Measurements from ENCODE around the gene SUMF2.
A peak's percentile ranks its signal among the peaks of the same experiment; 100 is the strongest.
"Not testable (repeated sequence)": the region's sequence is repeated elsewhere in the genome, so short reads cannot be mapped to it uniquely, and the experiment has no call there.

The SUMF2 gene

DNA sequence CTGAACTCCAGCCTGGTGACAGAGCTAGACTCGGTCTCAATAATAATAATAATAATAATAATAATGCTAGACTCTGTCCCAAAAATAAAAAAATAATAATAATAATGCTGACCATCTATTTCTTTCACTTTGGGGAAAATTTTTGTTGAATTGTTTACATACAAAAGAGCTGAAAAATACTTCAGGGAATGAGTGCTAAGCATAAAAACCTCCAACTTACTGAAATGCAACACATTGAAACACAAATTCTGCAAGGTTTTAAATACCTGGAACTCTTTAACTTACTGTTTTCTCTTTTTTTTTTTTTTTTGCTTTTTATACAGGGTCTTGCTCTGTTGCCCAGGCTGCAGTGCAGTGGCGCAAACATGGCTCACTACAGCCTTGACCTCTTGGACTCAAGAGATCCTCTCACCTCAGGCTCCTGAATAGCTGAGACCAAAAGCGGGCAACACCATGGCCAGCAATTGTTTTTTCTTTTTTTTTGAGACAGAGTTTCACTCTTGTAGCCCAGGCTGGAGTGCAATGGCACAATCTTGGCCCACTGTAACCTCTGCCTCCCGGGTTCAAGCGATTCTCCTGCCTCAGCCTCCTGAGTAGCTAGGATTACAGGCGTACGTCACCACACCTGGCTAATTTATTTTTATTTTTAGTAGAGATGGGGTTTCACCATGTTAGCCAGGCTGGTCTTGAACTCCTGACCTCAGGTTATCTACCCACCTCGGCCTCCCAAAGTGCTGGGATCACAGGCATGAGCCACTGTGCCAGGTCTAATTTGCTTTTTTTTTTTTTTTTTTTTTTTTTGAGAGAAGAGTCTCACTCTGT is 34.3 kb downstream of the SUMF2 start:
- not testable (repeated sequence) for H4K91ac ChIP-seq (ENCODE audit: low read length); H4K8ac ChIP-seq (ENCODE audit: low read length); H3K9me3 ChIP-seq (ENCODE audit: control insufficient read depth, low read length); H3K79me1 ChIP-seq (replicated peaks; ENCODE audit: low read length, poor library complexity, severe bottlenecking); H3K4me2 ChIP-seq (ENCODE audit: low read length, poor library complexity, severe bottlenecking); H3K18ac ChIP-seq (ENCODE audit: low read depth in 1 of 2, low read length in 2 of 2); H3K27me3 ChIP-seq (ENCODE audit: control insufficient read depth in 1 of 2, insufficient read depth in 1 of 2, low read length in 2 of 2); H2BK15ac ChIP-seq (ENCODE audit: low read depth, poor library complexity, severe bottlenecking); DNase-seq; H3K14ac ChIP-seq (ENCODE audit: low read length in 2 of 2); H2AFZ ChIP-seq (ENCODE audit: low read depth, low read length); H2BK5ac ChIP-seq (ENCODE audit: low read depth, low read length, poor library complexity, severe bottlenecking); H2BK12ac ChIP-seq (ENCODE audit: low read length in 2 of 2); H3K4me1 ChIP-seq (ENCODE audit: control insufficient read depth, insufficient read depth, low read depth, low read length); H3K23ac ChIP-seq (ENCODE audit: low read length in 2 of 2); H3K27ac ChIP-seq (ENCODE audit: low read length, poor library complexity, severe bottlenecking); H2AK5ac ChIP-seq (ENCODE audit: low read length, severe bottlenecking); H3K4ac ChIP-seq (ENCODE audit: low read depth in 1 of 2, low read length in 2 of 2); H2BK120ac ChIP-seq (ENCODE audit: low read depth, low read length); H3K4me3 ChIP-seq (ENCODE audit: insufficient read depth in 1 of 2, low read depth in 1 of 2, low read length in 2 of 2)
- Histone ChIP-seq H3K36me3 (ENCODE audit: control insufficient read depth in 1 of 2, insufficient read depth in 2 of 2, low read depth in 1 of 2, low read length in 2 of 2) (peaks cover 10 to 43% of the 10 kb centered on the region in 2 experiments), H3K9ac (ENCODE audit: low read length) (peak overlapping the region; percentile 48)
- WGBS, result 87% methylated on average over 3 of the region's 8 CpGs

- Histone ChIP-seq H3K9ac (ENCODE audit: low read length) (no peak overlapping the region), H3K36me3 (ENCODE audit: control insufficient read depth in 1 of 2, insufficient read depth in 2 of 2, low read depth in 1 of 2, low read length in 2 of 2) (peaks cover 14 to 51% of the 10 kb centered on the region in 2 experiments), H3K27ac (ENCODE audit: low read length, poor library complexity, severe bottlenecking) (no peak overlapping the region), H3K4me3 (ENCODE audit: insufficient read depth in 1 of 2, low read depth in 1 of 2, low read length in 2 of 2) (no peak overlapping the region), H3K14ac (ENCODE audit: low read length in 2 of 2) (no peak overlapping the region), H2BK15ac (ENCODE audit: low read depth, poor library complexity, severe bottlenecking) (no peak overlapping the region), H3K18ac (ENCODE audit: low read depth in 1 of 2, low read length in 2 of 2) (no peak overlapping the region), H2BK12ac (ENCODE audit: low read length in 2 of 2) (no peak overlapping the region), H2BK120ac (ENCODE audit: low read depth, low read length) (no peak overlapping the region), H2AFZ (ENCODE audit: low read depth, low read length) (no peak overlapping the region), H2AK5ac (ENCODE audit: low read length, severe bottlenecking) (no peak overlapping the region), H3K4ac (ENCODE audit: low read depth in 1 of 2, low read length in 2 of 2) (no peak overlapping the region), H4K8ac (ENCODE audit: low read length) (no peak overlapping the region), H3K79me1 (replicated peaks; ENCODE audit: low read length, poor library complexity, severe bottlenecking) (no peaks in the 10 kb centered on the region), H3K27me3 (ENCODE audit: control insufficient read depth in 1 of 2, insufficient read depth in 1 of 2, low read length in 2 of 2) (no peaks in the 10 kb centered on the region), H3K4me2 (ENCODE audit: low read length, poor library complexity, severe bottlenecking) (no peak overlapping the region), H3K9me3 (ENCODE audit: control insufficient read depth, low read length) (no peaks in the 10 kb centered on the region), H2BK5ac (ENCODE audit: low read depth, low read length, poor library complexity, severe bottlenecking) (no peak overlapping the region), H4K91ac (ENCODE audit: low read length) (no peak overlapping the region), H3K4me1 (ENCODE audit: control insufficient read depth, insufficient read depth, low read depth, low read length) (no peaks in the 10 kb centered on the region), H3K23ac (ENCODE audit: low read length in 2 of 2) (no peak overlapping the region)
- no peak for DNase-seq
- whole genome bisulfite sequencing, result 78% methylated on average over 3 of the region's 3 CpGs
These were observed 35.6 kb downstream of the SUMF2 start for GRCh38 chr7:56099653-56100052.

DNA sequence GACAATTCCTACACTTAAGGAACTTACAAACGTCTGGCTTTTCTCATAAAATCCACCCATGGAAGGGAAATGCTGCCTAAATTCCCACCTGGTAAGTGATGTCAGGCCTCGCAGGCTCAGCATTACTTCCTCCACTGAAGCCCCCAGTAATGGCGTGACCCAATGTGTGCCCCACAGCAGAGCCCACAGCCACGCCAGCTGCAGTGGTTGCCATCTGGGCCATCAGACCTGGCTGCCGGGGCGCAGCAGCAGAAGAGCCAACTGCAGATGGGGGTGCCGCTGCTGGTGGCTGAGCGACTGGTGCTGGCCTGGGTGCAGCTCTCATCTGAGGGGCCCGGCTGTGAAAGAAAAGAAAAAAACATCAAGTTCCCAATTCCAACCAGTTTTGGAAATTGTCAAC is 40.1 kb downstream of the SUMF2 start:
- H3K9ac ChIP-seq (ENCODE audit: low read length); H3K18ac ChIP-seq (ENCODE audit: low read depth in 1 of 2, low read length in 2 of 2); H3K27me3 ChIP-seq (ENCODE audit: control insufficient read depth in 1 of 2, insufficient read depth in 1 of 2, low read length in 2 of 2); H2BK15ac ChIP-seq (ENCODE audit: low read depth, poor library complexity, severe bottlenecking); H3K27ac ChIP-seq (ENCODE audit: low read length, poor library complexity, severe bottlenecking); H3K23ac ChIP-seq (ENCODE audit: low read length in 2 of 2); H3K4me3 ChIP-seq (ENCODE audit: insufficient read depth in 1 of 2, low read depth in 1 of 2, low read length in 2 of 2); H3K4me2 ChIP-seq (ENCODE audit: low read length, poor library complexity, severe bottlenecking); DNase-seq; H4K91ac ChIP-seq (ENCODE audit: low read length); H2AFZ ChIP-seq (ENCODE audit: low read depth, low read length); H2BK120ac ChIP-seq (ENCODE audit: low read depth, low read length); H4K8ac ChIP-seq (ENCODE audit: low read length); H2BK12ac ChIP-seq (ENCODE audit: low read length in 2 of 2); H3K79me1 ChIP-seq (replicated peaks; ENCODE audit: low read length, poor library complexity, severe bottlenecking); H3K4me1 ChIP-seq (ENCODE audit: control insufficient read depth, insufficient read depth, low read depth, low read length); H2AK5ac ChIP-seq (ENCODE audit: low read length, severe bottlenecking); H2BK5ac ChIP-seq (ENCODE audit: low read depth, low read length, poor library complexity, severe bottlenecking); H3K4ac ChIP-seq (ENCODE audit: low read depth in 1 of 2, low read length in 2 of 2); H3K9me3 ChIP-seq (ENCODE audit: control insufficient read depth, low read length); H3K14ac ChIP-seq (ENCODE audit: low read length in 2 of 2): not testable (repeated sequence)
- WGBS, result 89% methylated on average over 8 of the region's 9 CpGs
- H3K36me3 ChIP-seq (ENCODE audit: control insufficient read depth in 1 of 2, insufficient read depth in 2 of 2, low read depth in 1 of 2, low read length in 2 of 2), result peaks cover 14 to 51% of the 10 kb centered on the region in 2 experiments

DNA sequence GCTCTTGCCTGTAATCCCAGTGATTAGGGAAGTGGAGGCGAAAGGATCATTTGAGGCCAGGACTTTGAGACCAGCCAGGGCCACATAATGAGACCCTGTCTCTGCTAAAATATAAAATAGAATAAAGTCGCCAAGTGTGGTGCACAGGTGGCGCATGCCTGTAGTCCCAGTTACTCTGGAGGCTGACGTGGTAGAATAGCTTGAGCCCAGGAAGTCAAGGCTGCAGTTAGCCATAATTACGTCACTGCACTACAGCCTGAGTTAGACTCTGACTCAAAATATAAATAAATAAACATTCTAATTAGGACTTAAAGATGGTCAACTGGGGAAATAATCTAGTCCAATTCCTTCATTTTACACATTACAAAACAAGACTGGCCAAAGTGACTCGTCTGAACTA is 41.4 kb downstream of the SUMF2 start:
- Histone ChIP-seq H2BK15ac (ENCODE audit: low read depth, poor library complexity, severe bottlenecking) (no peak overlapping the region), H3K18ac (ENCODE audit: low read depth in 1 of 2, low read length in 2 of 2) (no peak overlapping the region), H3K4me3 (ENCODE audit: insufficient read depth in 1 of 2, low read depth in 1 of 2, low read length in 2 of 2) (peak overlapping the region in 1 of 2 experiments; percentile 97), H3K79me1 (replicated peaks; ENCODE audit: low read length, poor library complexity, severe bottlenecking) (no peaks in the 10 kb centered on the region), H2BK5ac (ENCODE audit: low read depth, low read length, poor library complexity, severe bottlenecking) (no peak overlapping the region), H3K23ac (ENCODE audit: low read length in 2 of 2) (no peak overlapping the region), H4K8ac (ENCODE audit: low read length) (no peak overlapping the region), H2AK5ac (ENCODE audit: low read length, severe bottlenecking) (no peak overlapping the region), H4K91ac (ENCODE audit: low read length) (no peak overlapping the region), H2BK120ac (ENCODE audit: low read depth, low read length) (no peak overlapping the region), H3K27me3 (ENCODE audit: control insufficient read depth in 1 of 2, insufficient read depth in 1 of 2, low read length in 2 of 2) (no peaks in the 10 kb centered on the region), H3K4me2 (ENCODE audit: low read length, poor library complexity, severe bottlenecking) (peak overlapping the region; percentile 47), H3K9me3 (ENCODE audit: control insufficient read depth, low read length) (no peaks in the 10 kb centered on the region), H3K9ac (ENCODE audit: low read length) (peak overlapping the region; percentile 100), H3K27ac (ENCODE audit: low read length, poor library complexity, severe bottlenecking) (no peak overlapping the region), H2BK12ac (ENCODE audit: low read length in 2 of 2) (no peak overlapping the region), H3K4me1 (ENCODE audit: control insufficient read depth, insufficient read depth, low read depth, low read length) (no peaks in the 10 kb centered on the region), H3K4ac (ENCODE audit: low read depth in 1 of 2, low read length in 2 of 2) (no peak overlapping the region), H2AFZ (ENCODE audit: low read depth, low read length) (no peak overlapping the region), H3K14ac (ENCODE audit: low read length in 2 of 2) (no peak overlapping the region), H3K36me3 (ENCODE audit: control insufficient read depth in 1 of 2, insufficient read depth in 2 of 2, low read depth in 1 of 2, low read length in 2 of 2) (peaks cover 10 to 37% of the 10 kb centered on the region in 2 experiments)
- DNase-seq, result peak; percentile 81
- 72% methylated on average over 5 of the region's 6 CpGs for WGBS

Data from mesenchymal stem cell (in vitro differentiated cells and primary cell).